ENCODE results near the gene CADPS2. TPM values are rescaled to one million over a fixed set of nuclear protein-coding genes. Genes with fewer than 3 reads are reported as not detected.

The CADPS2 gene
- polyA plus RNA-seq, 1 donor (not counting 4 experiments of a cell fraction or from before 2014, with no cell fraction given): 0.35 TPM

GRCh38 chr7:122632238-122632637, 254.0 kb downstream of the CADPS2 start:
- dilution Hi-C loops (cut with MboI; ENCODE audit: extremely low pct_ligation_motif_present, low sequenced_read_pairs): no loop called here
- Histone ChIP-seq H3K4me2 (ENCODE audit: control insufficient read depth, extremely low read depth, insufficient read depth, low read depth, low read length) (no peak overlapping the region), H3K9ac (ENCODE audit: control insufficient read depth, extremely low read depth, insufficient read depth, low read length) (no peak overlapping the region), H3K27ac (ENCODE audit: control insufficient read depth, insufficient read depth, low read length) (no peak overlapping the region), H3K27me3 (ENCODE audit: control insufficient read depth, extremely low read depth, insufficient read depth, low read length) (no peaks in the 10 kb centered on the region), H3K9me3 (ENCODE audit: control insufficient read depth, low read depth, low read length) (no peaks in the 10 kb centered on the region), H3K4me3 (ENCODE audit: control insufficient read depth in 2 of 3, extremely low read depth in 1 of 3, insufficient read depth in 2 of 3, low read depth in 1 of 3, low read length in 3 of 3) (no peak overlapping the region), H3K4me1 (ENCODE audit: control insufficient read depth, extremely low read depth, insufficient read depth, low read length) (no peaks in the 10 kb centered on the region), H3K36me3 (ENCODE audit: control insufficient read depth in 2 of 2, extremely low read depth in 1 of 2, insufficient read depth in 2 of 2, low read length in 2 of 2) (no peaks in the 10 kb centered on the region), H3K9me1 (ENCODE audit: control insufficient read depth, extremely low read depth, insufficient read depth, low read length) (no peaks in the 10 kb centered on the region), H2AFZ (ENCODE audit: control insufficient read depth, low read length) (no peak overlapping the region), H3K79me2 (ENCODE audit: control insufficient read depth, insufficient read depth, low read length) (no peaks in the 10 kb centered on the region), H4K20me1 (ENCODE audit: control insufficient read depth, extremely low read depth, insufficient read depth, low read length) (no peaks in the 10 kb centered on the region)
- DNase-seq (ENCODE audit: low read depth, low spot score) (no peak), FAIRE-seq (no peak)
- no peak for TF ChIP-seq EZH2 (IDR thresholded peaks at IDR 0.05; ENCODE audit: low read length)
- TF ChIP-seq CTCF (optimal IDR thresholded peaks at IDR 0.05 in 1 of 3, IDR thresholded peaks at IDR 0.05 in 1 of 3, conservative IDR thresholded peaks at IDR 0.05 in 1 of 3; ENCODE audit: extremely low read depth in 1 of 3, insufficient read depth in 2 of 3, low read length in 3 of 3): no peak

DNA sequence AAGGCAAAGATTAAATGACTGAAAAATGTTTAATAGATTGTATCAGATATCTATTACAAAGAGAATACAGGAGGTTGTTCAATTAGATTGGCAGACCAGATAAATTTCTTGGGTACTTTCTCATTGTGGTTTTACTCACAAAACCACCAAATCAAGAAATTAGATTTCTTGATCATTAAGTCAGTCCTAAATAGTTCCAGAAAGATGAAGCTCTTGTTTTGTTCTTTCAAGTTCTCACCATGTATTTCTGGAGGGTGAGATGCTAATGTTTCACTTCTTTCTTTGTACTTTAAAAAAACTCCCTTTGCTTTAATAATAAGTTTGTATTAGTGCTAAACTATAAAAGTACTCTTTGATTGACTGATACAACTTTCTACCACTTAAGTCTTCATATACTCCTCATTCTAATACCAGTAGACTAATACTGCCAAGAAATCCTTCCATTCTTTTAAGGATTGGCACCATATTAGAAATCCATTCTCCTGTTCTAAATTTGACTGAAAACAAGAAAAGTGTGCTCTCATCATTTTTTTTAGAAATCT, 256.8 kb downstream of the CADPS2 start:
- Histone ChIP-seq H3K9ac (ENCODE audit: control insufficient read depth, extremely low read depth, insufficient read depth, low read length) (no peak overlapping the region), H3K9me1 (ENCODE audit: control insufficient read depth, extremely low read depth, insufficient read depth, low read length) (no peaks in the 10 kb centered on the region), H2AFZ (ENCODE audit: control insufficient read depth, low read length) (no peak overlapping the region), H3K4me3 (ENCODE audit: control insufficient read depth in 2 of 3, extremely low read depth in 1 of 3, insufficient read depth in 2 of 3, low read depth in 1 of 3, low read length in 3 of 3) (no peak overlapping the region), H3K4me1 (ENCODE audit: control insufficient read depth, extremely low read depth, insufficient read depth, low read length) (no peaks in the 10 kb centered on the region), H3K27ac (ENCODE audit: control insufficient read depth, insufficient read depth, low read length) (no peak overlapping the region), H3K36me3 (ENCODE audit: control insufficient read depth in 2 of 2, extremely low read depth in 1 of 2, insufficient read depth in 2 of 2, low read length in 2 of 2) (no peaks in the 10 kb centered on the region), H4K20me1 (ENCODE audit: control insufficient read depth, extremely low read depth, insufficient read depth, low read length) (no peaks in the 10 kb centered on the region), H3K27me3 (ENCODE audit: control insufficient read depth, extremely low read depth, insufficient read depth, low read length) (no peaks in the 10 kb centered on the region), H3K9me3 (ENCODE audit: control insufficient read depth, low read depth, low read length) (no peaks in the 10 kb centered on the region), H3K79me2 (ENCODE audit: control insufficient read depth, insufficient read depth, low read length) (no peaks in the 10 kb centered on the region), H3K4me2 (ENCODE audit: control insufficient read depth, extremely low read depth, insufficient read depth, low read depth, low read length) (no peak overlapping the region)
- FAIRE-seq (no peak), DNase-seq (ENCODE audit: low read depth, low spot score) (no peak)
- dilution Hi-C loops (cut with MboI; ENCODE audit: extremely low pct_ligation_motif_present, low sequenced_read_pairs): no loop called here
- TF ChIP-seq CTCF (optimal IDR thresholded peaks at IDR 0.05 in 1 of 3, IDR thresholded peaks at IDR 0.05 in 1 of 3, conservative IDR thresholded peaks at IDR 0.05 in 1 of 3; ENCODE audit: extremely low read depth in 1 of 3, insufficient read depth in 2 of 3, low read length in 3 of 3) (no peak), EZH2 (IDR thresholded peaks at IDR 0.05; ENCODE audit: low read length) (no peak)

All from keratinocyte (primary cell).